HG03565 (cell line): ENCODE data around the gene ATF6.

Experiments used
- ATAC-seq: cut with Tn5 transposase; IDR thresholded peaks from one replicate; pipeline ENCODE4 v1.9.1; 2021; ENCODE audit warnings: mild to moderate bottlenecking, moderate library complexity; ENCODE audit not compliant: unreplicated experiment

ATF6 gene

GRCh38 chr1:161989108-161989507 lies 223.0 kb downstream of the ATF6 start:
- no peak for ATAC-seq

GRCh38 chr1:161989786-161990185 lies 223.7 kb downstream of the ATF6 start:
- ATAC-seq = no peak

- no peak for ATAC-seq
These were observed 227.5 kb downstream of the ATF6 start for GRCh38 chr1:161993576-161993975.

- no peak for ATAC-seq
These were observed 228.1 kb downstream of the ATF6 start for GRCh38 chr1:161994175-161994668.

GRCh38 chr1:161997152-161997551 lies 231.0 kb downstream of the ATF6 start:
- no peak for ATAC-seq

GRCh38 chr1:161998811-161999210 lies 232.7 kb downstream of the ATF6 start:
- no peak for ATAC-seq

GRCh38 chr1:161999301-162000052 lies 233.4 kb downstream of the ATF6 start:
- no peak for ATAC-seq

- no peak for ATAC-seq
These were observed 233.9 kb downstream of the ATF6 start for GRCh38 chr1:162000053-162000420.

GRCh38 chr1:162003061-162003829 lies 237.1 kb downstream of the ATF6 start:
- no peak for ATAC-seq

- ATAC-seq = no peak
These were observed 237.7 kb downstream of the ATF6 start for GRCh38 chr1:162003830-162004215.

GRCh38 chr1:162004441-162004950 lies 238.4 kb downstream of the ATF6 start:
- ATAC-seq = no peak

GRCh38 chr1:162006081-162006480 lies 240.0 kb downstream of the ATF6 start:
- no peak for ATAC-seq

GRCh38 chr1:162007466-162007865 lies 241.3 kb downstream of the ATF6 start:
- no peak for ATAC-seq

GRCh38 chr1:162008799-162009198 lies 242.7 kb downstream of the ATF6 start:
- ATAC-seq = no peak

GRCh38 chr1:162009501-162010174 lies 243.5 kb downstream of the ATF6 start:
- no peak for ATAC-seq

- ATAC-seq = no peak
These were observed 244.0 kb downstream of the ATF6 start for GRCh38 chr1:162010175-162010506.

- no peak for ATAC-seq
These were observed 245.4 kb downstream of the ATF6 start for GRCh38 chr1:162011337-162012012.

- no peak for ATAC-seq
These were observed 247.2 kb downstream of the ATF6 start for GRCh38 chr1:162013289-162013688.
